ENCODE measurements around the gene ZNF574.

The ZNF574 gene

DNA sequence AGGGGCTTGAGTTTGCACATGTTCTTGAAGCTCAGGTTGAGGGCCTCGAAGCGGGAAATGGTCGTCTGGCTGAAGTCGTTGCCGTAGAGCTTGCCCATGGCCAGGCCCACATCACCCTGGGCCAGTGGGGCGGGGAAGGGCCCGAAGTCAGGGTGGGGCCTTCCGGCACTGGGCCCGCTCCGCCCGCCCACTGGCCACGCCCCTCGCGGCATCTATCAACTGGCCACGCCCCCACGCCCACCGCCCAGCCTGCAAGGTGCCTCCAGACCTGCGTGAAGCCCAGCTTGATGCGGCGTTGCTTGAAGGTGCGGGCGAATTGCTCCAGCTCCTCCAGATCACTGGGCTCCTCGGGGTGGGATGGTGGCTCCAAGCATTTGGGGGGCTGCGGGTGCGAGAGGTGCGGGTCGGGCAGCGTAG lies 19.9 kb downstream of the ZNF574 start:
- TF ChIP-seq NFIC (IDR thresholded peaks at IDR 0.05): no peak
- TF ChIP-seq ZBTB7A (IDR thresholded peaks at IDR 0.05; ENCODE audit: low read depth): no peak
- no peak for TF ChIP-seq TAF1 (IDR thresholded peaks at IDR 0.05; ENCODE audit: low read depth)
- no peak for TF ChIP-seq TCF12 (IDR thresholded peaks at IDR 0.05; ENCODE audit: low read depth)
- no peak for TF ChIP-seq EP300 (IDR thresholded peaks at IDR 0.05; ENCODE audit: borderline replicate concordance)
- TF ChIP-seq, protein P1, sequence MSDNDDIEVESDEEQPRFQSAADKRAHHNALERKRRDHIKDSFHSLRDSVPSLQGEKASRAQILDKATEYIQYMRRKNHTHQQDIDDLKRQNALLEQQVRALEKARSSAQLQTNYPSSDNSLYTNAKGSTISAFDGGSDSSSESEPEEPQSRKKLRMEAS (IDR thresholded peaks at IDR 0.05): no peak
- no peak for TF ChIP-seq CEBPB (IDR thresholded peaks at IDR 0.05)
- no peak for TF ChIP-seq YY1 (IDR thresholded peaks at IDR 0.05; ENCODE audit: low read depth)
- TF ChIP-seq, protein P2, sequence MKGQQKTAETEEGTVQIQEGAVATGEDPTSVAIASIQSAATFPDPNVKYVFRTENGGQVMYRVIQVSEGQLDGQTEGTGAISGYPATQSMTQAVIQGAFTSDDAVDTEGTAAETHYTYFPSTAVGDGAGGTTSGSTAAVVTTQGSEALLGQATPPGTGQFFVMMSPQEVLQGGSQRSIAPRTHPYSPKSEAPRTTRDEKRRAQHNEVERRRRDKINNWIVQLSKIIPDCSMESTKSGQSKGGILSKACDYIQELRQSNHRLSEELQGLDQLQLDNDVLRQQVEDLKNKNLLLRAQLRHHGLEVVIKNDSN (IDR thresholded peaks at IDR 0.05): no peak
- TF ChIP-seq CREB1 (IDR thresholded peaks at IDR 0.05; ENCODE audit: low read depth): no peak
- TF ChIP-seq TEAD4 (IDR thresholded peaks at IDR 0.05): no peak
- no peak for TF ChIP-seq EGR1 (IDR thresholded peaks at IDR 0.05)

DNA sequence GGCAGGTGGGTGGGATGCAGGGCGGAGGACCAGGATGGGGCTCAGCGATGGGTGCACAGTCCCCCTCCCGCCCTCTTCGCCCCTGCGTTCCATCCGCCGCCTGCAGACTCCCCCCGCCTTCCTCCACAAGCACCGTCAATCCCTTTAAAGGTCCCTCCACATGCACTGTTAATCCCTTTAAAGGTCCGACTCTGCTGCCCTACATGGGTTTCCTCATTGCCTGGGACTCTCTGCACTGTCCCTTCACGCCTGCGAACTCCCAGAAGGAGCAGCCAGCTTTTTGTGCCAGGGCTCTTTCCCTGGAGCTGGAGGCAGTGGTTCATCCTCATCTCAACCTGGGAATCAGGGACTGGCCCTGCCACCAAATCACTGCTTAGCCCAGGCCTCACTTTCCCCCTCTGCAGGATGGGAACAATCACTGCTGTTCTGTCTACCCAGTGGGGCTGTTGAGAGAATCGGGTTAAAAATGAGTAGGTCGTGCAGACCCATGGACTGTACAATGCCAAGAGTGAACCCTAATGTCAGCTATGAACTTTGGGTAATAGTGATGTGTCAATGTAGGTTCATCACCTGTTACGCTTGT lies 20.4 kb downstream of the ZNF574 start:
- TF ChIP-seq CEBPB (IDR thresholded peaks at IDR 0.05): no peak
- no peak for TF ChIP-seq EGR1 (IDR thresholded peaks at IDR 0.05)
- TF ChIP-seq YY1 (IDR thresholded peaks at IDR 0.05; ENCODE audit: low read depth): no peak
- TF ChIP-seq RAD21 (IDR thresholded peaks at IDR 0.05; ENCODE audit: low read depth): no peak
- no peak for TF ChIP-seq EP300 (IDR thresholded peaks at IDR 0.05; ENCODE audit: borderline replicate concordance)
- no peak for TF ChIP-seq TAF1 (IDR thresholded peaks at IDR 0.05; ENCODE audit: low read depth)
- no peak for TF ChIP-seq NFIC (IDR thresholded peaks at IDR 0.05)
- TF ChIP-seq, protein P3, sequence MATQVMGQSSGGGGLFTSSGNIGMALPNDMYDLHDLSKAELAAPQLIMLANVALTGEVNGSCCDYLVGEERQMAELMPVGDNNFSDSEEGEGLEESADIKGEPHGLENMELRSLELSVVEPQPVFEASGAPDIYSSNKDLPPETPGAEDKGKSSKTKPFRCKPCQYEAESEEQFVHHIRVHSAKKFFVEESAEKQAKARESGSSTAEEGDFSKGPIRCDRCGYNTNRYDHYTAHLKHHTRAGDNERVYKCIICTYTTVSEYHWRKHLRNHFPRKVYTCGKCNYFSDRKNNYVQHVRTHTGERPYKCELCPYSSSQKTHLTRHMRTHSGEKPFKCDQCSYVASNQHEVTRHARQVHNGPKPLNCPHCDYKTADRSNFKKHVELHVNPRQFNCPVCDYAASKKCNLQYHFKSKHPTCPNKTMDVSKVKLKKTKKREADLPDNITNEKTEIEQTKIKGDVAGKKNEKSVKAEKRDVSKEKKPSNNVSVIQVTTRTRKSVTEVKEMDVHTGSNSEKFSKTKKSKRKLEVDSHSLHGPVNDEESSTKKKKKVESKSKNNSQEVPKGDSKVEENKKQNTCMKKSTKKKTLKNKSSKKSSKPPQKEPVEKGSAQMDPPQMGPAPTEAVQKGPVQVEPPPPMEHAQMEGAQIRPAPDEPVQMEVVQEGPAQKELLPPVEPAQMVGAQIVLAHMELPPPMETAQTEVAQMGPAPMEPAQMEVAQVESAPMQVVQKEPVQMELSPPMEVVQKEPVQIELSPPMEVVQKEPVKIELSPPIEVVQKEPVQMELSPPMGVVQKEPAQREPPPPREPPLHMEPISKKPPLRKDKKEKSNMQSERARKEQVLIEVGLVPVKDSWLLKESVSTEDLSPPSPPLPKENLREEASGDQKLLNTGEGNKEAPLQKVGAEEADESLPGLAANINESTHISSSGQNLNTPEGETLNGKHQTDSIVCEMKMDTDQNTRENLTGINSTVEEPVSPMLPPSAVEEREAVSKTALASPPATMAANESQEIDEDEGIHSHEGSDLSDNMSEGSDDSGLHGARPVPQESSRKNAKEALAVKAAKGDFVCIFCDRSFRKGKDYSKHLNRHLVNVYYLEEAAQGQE (IDR thresholded peaks at IDR 0.05; ENCODE audit: low read depth): no peak
- TF ChIP-seq, protein P1 (IDR thresholded peaks at IDR 0.05): no peak
- TF ChIP-seq TCF12 (IDR thresholded peaks at IDR 0.05; ENCODE audit: low read depth): no peak
- no peak for TF ChIP-seq FOXM1 (IDR thresholded peaks at IDR 0.05; ENCODE audit: borderline replicate concordance, low read depth)
- TF ChIP-seq, protein P2 (IDR thresholded peaks at IDR 0.05): no peak
- no peak for TF ChIP-seq TEAD4 (IDR thresholded peaks at IDR 0.05)
- TF ChIP-seq CREB1 (IDR thresholded peaks at IDR 0.05; ENCODE audit: low read depth): no peak
- TF ChIP-seq ZBTB7A (IDR thresholded peaks at IDR 0.05; ENCODE audit: low read depth): no peak

DNA sequence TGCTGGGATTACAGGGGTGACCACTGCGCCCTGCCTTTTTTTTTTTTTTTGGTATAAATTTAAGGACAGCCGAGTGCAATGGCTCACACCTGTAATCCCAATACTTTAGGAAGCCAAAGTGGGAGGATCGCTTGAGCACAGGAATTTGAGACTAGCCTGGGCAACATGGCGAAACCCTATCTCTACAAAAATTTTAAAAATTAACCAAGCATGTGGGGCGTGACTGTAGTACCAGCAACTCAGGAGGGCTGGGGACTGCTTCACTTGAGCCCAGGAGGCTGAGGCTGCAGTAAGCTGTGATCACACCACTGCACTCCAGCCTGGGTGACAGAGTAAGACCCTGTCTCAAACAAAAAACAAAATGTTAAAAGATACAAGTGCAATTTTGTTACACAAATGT lies 21.5 kb downstream of the ZNF574 start:
- no peak for TF ChIP-seq NFIC (IDR thresholded peaks at IDR 0.05)
- no peak for TF ChIP-seq CEBPB (IDR thresholded peaks at IDR 0.05)
- TF ChIP-seq, protein P2 (IDR thresholded peaks at IDR 0.05): no peak

DNA sequence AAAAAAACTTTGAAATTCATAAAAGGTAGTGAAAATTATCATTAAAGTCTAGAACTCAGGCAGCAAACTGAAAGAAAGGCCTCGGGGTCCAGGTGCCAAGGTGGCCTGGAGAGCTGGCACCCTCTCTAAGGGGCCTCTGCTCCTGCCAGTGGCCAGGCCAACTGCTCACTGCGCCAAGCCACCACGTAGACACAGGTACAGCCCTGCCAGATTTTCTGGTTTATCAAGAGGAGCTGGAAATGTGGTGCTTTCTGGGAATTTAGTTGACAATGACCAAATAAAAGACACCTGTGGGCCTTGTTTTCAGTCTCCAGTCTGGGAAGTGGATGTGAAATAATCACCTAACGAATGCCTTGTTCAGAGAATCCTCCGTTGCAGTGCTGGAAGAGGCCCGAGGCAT lies 22.8 kb downstream of the ZNF574 start:
- TF ChIP-seq TAF1 (IDR thresholded peaks at IDR 0.05; ENCODE audit: low read depth) (no peak), NFIC (IDR thresholded peaks at IDR 0.05) (no peak), EP300 (IDR thresholded peaks at IDR 0.05; ENCODE audit: borderline replicate concordance) (no peak), CEBPB (IDR thresholded peaks at IDR 0.05) (no peak), YY1 (IDR thresholded peaks at IDR 0.05; ENCODE audit: low read depth) (no peak), TCF12 (IDR thresholded peaks at IDR 0.05; ENCODE audit: low read depth) (no peak), FOXM1 (IDR thresholded peaks at IDR 0.05; ENCODE audit: borderline replicate concordance, low read depth) (no peak), CREB1 (IDR thresholded peaks at IDR 0.05; ENCODE audit: low read depth) (no peak), RAD21 (IDR thresholded peaks at IDR 0.05; ENCODE audit: low read depth) (no peak), TEAD4 (IDR thresholded peaks at IDR 0.05) (no peak), ZBTB7A (IDR thresholded peaks at IDR 0.05; ENCODE audit: low read depth) (no peak), EGR1 (IDR thresholded peaks at IDR 0.05) (no peak)
- TF ChIP-seq, protein P1 (IDR thresholded peaks at IDR 0.05): no peak
- TF ChIP-seq, protein P3 (IDR thresholded peaks at IDR 0.05; ENCODE audit: low read depth): no peak
- TF ChIP-seq, protein P2 (IDR thresholded peaks at IDR 0.05): no peak
